Endothelial cell of umbilical vein (primary cell): ENCODE data around the gene GPX5. TPM values are rescaled to one million over a fixed set of nuclear protein-coding genes. Genes with fewer than 3 reads are reported as not detected.

ENCODE experiments used
- BruUV-seq: library from RNA; stranded (reverse); fragments of 400-500 nt; replicated peaks from 2 replicates; lab custom pipeline; 2021; lab: Mats Ljungman, UMichigan
- CTCF ChIA-PET: fragments of 300-600, 350-600 bp; sonication (Branson Sonifier 250); formaldehyde crosslinking; loops from one replicate; lab custom pipeline; 2021; ENCODE audit warnings: antibody characterized with exemption, inconsistent platforms; lab: Charles Lee
- POLR2A ChIA-PET: fragments of 300-600, 350-600 bp; sonication (Branson Sonifier 250); formaldehyde crosslinking; loops from one replicate; lab custom pipeline; 2021; ENCODE audit warnings: antibody characterized with exemption, inconsistent platforms; lab: Charles Lee
- DNase-seq: peaks from one replicate; pipeline ENCODE4 v3.0.0-alpha.2; 2011; ENCODE audit warnings: low read depth, low spot score
- FAIRE-seq: peaks from 2 replicates; lab custom pipeline; 2011; peaks lifted over from hg19 to GRCh38; lab: Jason Lieb, UNC
- H2AFZ ChIP-seq: 2 replicates; pipeline ENCODE4 v1.6.0; 2012; ENCODE audit warnings: low read depth, low read length, control low read depth, inconsistent platforms
- H3K27ac ChIP-seq: 2 replicates; pipeline ENCODE4 v1.5.1; 2011; ENCODE audit warnings: low read depth, mild to moderate bottlenecking, control low read depth, low read length, moderate library complexity; ENCODE audit not compliant: insufficient read depth
- H3K27me3 ChIP-seq, 2 experiments: 2 replicates each; pipeline versions ENCODE4 v1.6.0 to v1.6.1; 2011; ENCODE audit warnings: low read length in 2 of 2, mixed read lengths in 1 of 2; ENCODE audit not compliant: control insufficient read depth in 2 of 2, insufficient read depth in 2 of 2
- H3K36me3 ChIP-seq, 2 experiments: 2 replicates in 1 of 2; 3 replicates in 1 of 2; pipeline ENCODE4 v1.5.1; 2011; ENCODE audit warnings: low read length in 2 of 2, mild to moderate bottlenecking in 1 of 2, moderate library complexity in 1 of 2; ENCODE audit not compliant: control insufficient read depth in 2 of 2, insufficient read depth in 2 of 2; ENCODE audit errors: extremely low read depth in 1 of 2
- H3K4me1 ChIP-seq: 3 replicates; pipeline ENCODE4 v1.5.1; 2011; ENCODE audit warnings: mild to moderate bottlenecking, low read length; ENCODE audit not compliant: control insufficient read depth, insufficient read depth; ENCODE audit errors: extremely low read depth
- H3K4me2 ChIP-seq: 2 replicates; pipeline ENCODE4 v1.6.1; 2011; ENCODE audit warnings: low read length, control low read depth, mixed read lengths; ENCODE audit not compliant: insufficient read depth
- H3K4me3 ChIP-seq, 3 experiments: fragments of 200-600 bp in 1 of 3; sonication (generic), shearing (Covaris generic) in 1 of 3; replicated peaks in 1 of 3; 2 replicates each; pipeline ENCODE4 v1.5.1; 2011 to 2016; ENCODE audit warnings: control low read depth in 3 of 3, low read length in 3 of 3, mild to moderate bottlenecking in 2 of 3, inconsistent platforms in 1 of 3, low read depth in 1 of 3, moderate library complexity in 1 of 3; ENCODE audit not compliant: insufficient read depth in 1 of 3
- H3K79me2 ChIP-seq: 2 replicates; pipeline ENCODE4 v1.6.0; 2012; ENCODE audit warnings: low read length, inconsistent platforms; ENCODE audit not compliant: control insufficient read depth, insufficient read depth
- H3K9ac ChIP-seq: replicated peaks from 2 replicates; pipeline ENCODE3; 2011; ENCODE audit warnings: low read length, control low read depth; ENCODE audit not compliant: insufficient read depth; ENCODE audit errors: extremely low read depth
- H3K9me1 ChIP-seq: replicated peaks from 3 replicates; pipeline ENCODE4 v1.6.0; 2011; ENCODE audit warnings: mild to moderate bottlenecking, low read length; ENCODE audit not compliant: control insufficient read depth, insufficient read depth; ENCODE audit errors: extremely low read depth
- H3K9me3 ChIP-seq: replicated peaks from 2 replicates; pipeline ENCODE4 v1.5.1; 2012; ENCODE audit warnings: low read length, inconsistent platforms; ENCODE audit not compliant: control insufficient read depth, insufficient read depth
- H4K20me1 ChIP-seq: replicated peaks from 2 replicates; pipeline ENCODE3; 2011; ENCODE audit warnings: mild to moderate bottlenecking, low read length; ENCODE audit not compliant: control insufficient read depth, insufficient read depth; ENCODE audit errors: extremely low read depth
- EZH2 ChIP-seq: IDR thresholded peaks from 2 replicates; pipeline ENCODE4 v1.6.1; 2012; ENCODE audit warnings: borderline replicate concordance, low read depth, mild to moderate bottlenecking, moderate library complexity, low read length, inconsistent platforms; ENCODE audit not compliant: severe bottlenecking
- FOS ChIP-seq: IDR thresholded peaks from 2 replicates; pipeline ENCODE4 v1.6.1; 2011; ENCODE audit warnings: mild to moderate bottlenecking, low read length, moderate library complexity, borderline replicate concordance; ENCODE audit not compliant: insufficient read depth
- GATA2 ChIP-seq: IDR thresholded peaks from 2 replicates; pipeline ENCODE4 v1.7.0; 2011; ENCODE audit warnings: low read depth, mild to moderate bottlenecking, moderate library complexity, mixed read lengths, low read length; ENCODE audit not compliant: insufficient read length, insufficient read depth
- JUN ChIP-seq: IDR thresholded peaks from 2 replicates; pipeline ENCODE4 v1.6.1; 2011; ENCODE audit warnings: borderline replicate concordance, low read depth; ENCODE audit not compliant: insufficient read length, insufficient read depth
- MYC ChIP-seq: IDR thresholded peaks from one replicate; pipeline ENCODE4 v1.6.1; 2011; ENCODE audit warnings: mild to moderate bottlenecking, low read depth, low read length
- POLR2A ChIP-seq: IDR thresholded peaks from 2 replicates; pipeline ENCODE4 v1.6.1; 2012; ENCODE audit warnings: low read depth, mild to moderate bottlenecking, control low read depth, low read length
- POLR2AphosphoS5 ChIP-seq: IDR thresholded peaks from 2 replicates; pipeline ENCODE4 v1.6.1; 2012; ENCODE audit warnings: low read depth, mild to moderate bottlenecking, control low read depth, low read length, moderate library complexity; ENCODE audit not compliant: insufficient read depth
- dilution Hi-C: fragments of 300-500 bp; cut with MboI; formaldehyde crosslinking; loops from one replicate; pipeline ENCODE4 v1.15.0; 2019; ENCODE audit warnings: low sequenced_read_pairs; ENCODE audit not compliant: extremely low pct_ligation_motif_present
- intact Hi-C: fragments of 100-400 bp; cut with micrococcal nuclease; formaldehyde crosslinking; loops from one replicate; pipeline ENCODE4 v1.10.0; 2022
- polyA plus RNA-seq, 4 experiments: library from polyadenylated mRNA; depleted of rRNA in 3 of 4; stranded (reverse) in 3 of 4; unstranded in 1 of 4; fragments of >200 nt; gene quantifications; 2 replicates each; pipeline versions ENCODE4 v1.2.1 to v1.2.3, GENCODE V29; 2011 to 2012; ENCODE audit warnings: missing spikeins in 1 of 4
- total RNA-seq: library from RNA; stranded (reverse); gene quantifications from 2 replicates; pipeline ENCODE4 v1.2.3, GENCODE V29; 2021
- TF ChIP-seq, protein P1 (sequence below), 2 donors: IDR thresholded peaks; 1 replicate in 1 of 2; 2 replicates in 1 of 2; pipeline ENCODE4 v1.5.1; 2011; ENCODE audit warnings: low read length in 2 of 2, mild to moderate bottlenecking in 2 of 2, moderate library complexity in 2 of 2, control low read depth in 1 of 2, inconsistent platforms in 1 of 2, low read depth in 1 of 2; ENCODE audit not compliant: insufficient read depth in 1 of 2; ENCODE audit errors: extremely low read depth in 1 of 2
- TF ChIP-seq, protein P2 (sequence below): IDR thresholded peaks from 2 replicates; pipeline ENCODE4 v1.6.1; 2011; ENCODE audit not compliant: insufficient read depth, insufficient read length

The GPX5 gene
- total and polyA plus RNA-seq, 2 donors (not counting 3 experiments of a cell fraction or from before 2014, with no cell fraction given) = not detected

- CTCF ChIA-PET = interaction anchor here (0.7 to 0.8 kb wide), 2 partner anchors 37 to 504 kb away, joined by 3 read pairs; no protein-coding TSS in a partner anchor
Observed at GRCh38 chr6:28567506-28567905, 41.8 kb downstream of the GPX5 start.

More at GRCh38 chr6:28567506-28567905, 41.8 kb downstream of the GPX5 start:
- no peak for FAIRE-seq
- POLR2A ChIA-PET = no interaction called here
- TF ChIP-seq FOS (no peak), POLR2A (no peak), EZH2 (no peak), POLR2AphosphoS5 (no peak), JUN (no peak), MYC (no peak), GATA2 (no peak)
- TF ChIP-seq, protein P1, sequence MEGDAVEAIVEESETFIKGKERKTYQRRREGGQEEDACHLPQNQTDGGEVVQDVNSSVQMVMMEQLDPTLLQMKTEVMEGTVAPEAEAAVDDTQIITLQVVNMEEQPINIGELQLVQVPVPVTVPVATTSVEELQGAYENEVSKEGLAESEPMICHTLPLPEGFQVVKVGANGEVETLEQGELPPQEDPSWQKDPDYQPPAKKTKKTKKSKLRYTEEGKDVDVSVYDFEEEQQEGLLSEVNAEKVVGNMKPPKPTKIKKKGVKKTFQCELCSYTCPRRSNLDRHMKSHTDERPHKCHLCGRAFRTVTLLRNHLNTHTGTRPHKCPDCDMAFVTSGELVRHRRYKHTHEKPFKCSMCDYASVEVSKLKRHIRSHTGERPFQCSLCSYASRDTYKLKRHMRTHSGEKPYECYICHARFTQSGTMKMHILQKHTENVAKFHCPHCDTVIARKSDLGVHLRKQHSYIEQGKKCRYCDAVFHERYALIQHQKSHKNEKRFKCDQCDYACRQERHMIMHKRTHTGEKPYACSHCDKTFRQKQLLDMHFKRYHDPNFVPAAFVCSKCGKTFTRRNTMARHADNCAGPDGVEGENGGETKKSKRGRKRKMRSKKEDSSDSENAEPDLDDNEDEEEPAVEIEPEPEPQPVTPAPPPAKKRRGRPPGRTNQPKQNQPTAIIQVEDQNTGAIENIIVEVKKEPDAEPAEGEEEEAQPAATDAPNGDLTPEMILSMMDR (IDR thresholded peaks at IDR 0.05; ENCODE audit: extremely low read depth in 1 of 2, insufficient read depth in 1 of 2, low read depth in 1 of 2, low read length in 2 of 2) = no peak
- TF ChIP-seq, protein P2, sequence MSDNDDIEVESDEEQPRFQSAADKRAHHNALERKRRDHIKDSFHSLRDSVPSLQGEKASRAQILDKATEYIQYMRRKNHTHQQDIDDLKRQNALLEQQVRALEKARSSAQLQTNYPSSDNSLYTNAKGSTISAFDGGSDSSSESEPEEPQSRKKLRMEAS = no peak
- H3K9me3 ChIP-seq = no peaks in the 10 kb centered on the region
- BruUV-seq = no TSS peak
- H3K4me1 ChIP-seq = no peaks in the 10 kb centered on the region
- intact Hi-C loops (no loop called here), dilution Hi-C loops (no loop called here)
- H4K20me1 ChIP-seq = no peaks in the 10 kb centered on the region
- no peak for DNase-seq
- no peaks in the 10 kb centered on the region for H3K9me1 ChIP-seq
- H3K9ac ChIP-seq = no peak overlapping the region
- no peak overlapping the region for H2AFZ ChIP-seq
- no peak overlapping the region for H3K4me2 ChIP-seq
- no peak overlapping the region for H3K4me3 ChIP-seq
- H3K36me3 ChIP-seq = no peaks in the 10 kb centered on the region
- H3K27ac ChIP-seq = no peak overlapping the region
- H3K27me3 ChIP-seq = no peaks in the 10 kb centered on the region
- no peaks in the 10 kb centered on the region for H3K79me2 ChIP-seq
